Measurements from ENCODE around the gene TEX38. TPM values are rescaled to one million over a fixed set of nuclear protein-coding genes. Genes with fewer than 3 reads are reported as not detected.

TEX38 gene
- total RNA-seq, 1 donor from 2014 or later = not detected

Other genes starting within 250 kb of the TEX38 start
- gene DMBX1, start 182.0 kb upstream of the TEX38 start, total RNA-seq = not detected in 2 replicates
- gene KNCN, start 120.2 kb upstream of the TEX38 start, total RNA-seq = not detected in 2 replicates
- 45.2 and 48.1 TPM in 2 replicates for gene MKNK1, start 67.6 kb upstream of the TEX38 start, total RNA-seq
- 16.0 and 17.5 TPM in 2 replicates for gene MOB3C, start 55.0 kb upstream of the TEX38 start, total RNA-seq
- gene ATPAF1, start 3.5 kb upstream of the TEX38 start, total RNA-seq = 42.7 TPM in 2 replicates
- gene EFCAB14, start 47.3 kb downstream of the TEX38 start, total RNA-seq = 69.1 and 71.3 TPM in 2 replicates
- gene CYP4B1, start 127.2 kb downstream of the TEX38 start, total RNA-seq = not detected in 2 replicates

Measured in activated T-helper 2 cell treated with anti-CD3 and anti-CD28 coated beads, Interferon-gamma antibody, Interleukin-2, Interleukin-4, amounts not matched to agents 10 μg/mL and 5 μg/mL and 100 μg/mL, durations not matched to agents 14 hours and 24 hours and 36 hours (primary cell).